OCI-LY1 (cell line): ENCODE measurements around the gene PGS1.

ENCODE experiments used
- CTCF ChIP-seq: fragments of 200-600 bp; sonication (generic), shearing (Covaris generic); IDR thresholded peaks from 2 replicates; pipeline ENCODE4 v1.5.1; 2017; ENCODE audit warnings: mild to moderate bottlenecking, antibody characterized with exemption, low read length, moderate library complexity, mixed read lengths
- EZH2 ChIP-seq: fragments of 200-600 bp; sonication (generic), shearing (Covaris generic); IDR thresholded peaks from 2 replicates; pipeline ENCODE4 v1.8.0; 2017; ENCODE audit warnings: borderline replicate concordance, mixed run types, mild to moderate bottlenecking, antibody characterized with exemption, low read length, moderate library complexity, mixed read lengths

DNA sequence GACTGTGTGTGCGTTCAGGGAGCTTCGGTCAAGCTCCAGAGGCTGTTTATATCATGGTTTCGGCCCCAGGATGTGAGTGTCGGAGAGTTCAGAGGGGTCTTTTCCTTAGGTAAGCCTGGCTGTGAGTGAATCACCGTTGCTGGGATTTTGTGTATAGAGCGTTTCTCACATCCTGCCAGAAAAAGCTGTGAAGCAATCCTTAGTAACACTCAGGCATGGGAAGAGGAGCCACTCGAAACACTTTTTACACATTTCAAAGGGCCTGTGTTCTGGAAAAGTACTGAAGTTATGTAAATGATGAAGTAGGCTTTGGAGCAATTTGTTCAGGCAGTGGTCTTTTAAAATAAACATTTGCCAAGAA is 662 bp downstream of the PGS1 start:
- TF ChIP-seq CTCF (no peak), EZH2 (no peak)
